Right lobe of liver (tissue), 4 donors: ENCODE results near the gene TFEC.
"Not testable (repeated sequence)": the region's sequence is repeated elsewhere in the genome, so short reads cannot be mapped to it uniquely, and the experiment has no call there.

ENCODE experiments used
- CTCF ChIP-seq, 4 donors: fragments of 200-600 bp in 3 of 4; fragments of 450-650 bp in 1 of 4; IDR thresholded peaks; one replicate each; pipeline versions ENCODE4 v1.5.1 to v1.8.0; 2016 to 2022; ENCODE audit warnings: antibody characterized with exemption in 4 of 4, mild to moderate bottlenecking in 2 of 4
- POLR2A ChIP-seq: fragments of 450-650 bp; IDR thresholded peaks from one replicate; pipeline ENCODE4 v1.6.1; 2017; ENCODE audit warnings: antibody characterized with exemption, mild to moderate bottlenecking
- donor health status: DM: no; HTN: no; CAD: no.
- donor health status: DM: no; HTN: no; CAD: no.
- donor health status: DM: no; HTN: yes; CAD: no.

- TF ChIP-seq CTCF (IDR thresholded peaks at IDR 0.05); POLR2A: not testable (repeated sequence)
These were observed 16.7 kb upstream of the TFEC start for GRCh38 chr7:116047261-116047660.
